ENCODE measurements around the gene TANC2.

DNA sequence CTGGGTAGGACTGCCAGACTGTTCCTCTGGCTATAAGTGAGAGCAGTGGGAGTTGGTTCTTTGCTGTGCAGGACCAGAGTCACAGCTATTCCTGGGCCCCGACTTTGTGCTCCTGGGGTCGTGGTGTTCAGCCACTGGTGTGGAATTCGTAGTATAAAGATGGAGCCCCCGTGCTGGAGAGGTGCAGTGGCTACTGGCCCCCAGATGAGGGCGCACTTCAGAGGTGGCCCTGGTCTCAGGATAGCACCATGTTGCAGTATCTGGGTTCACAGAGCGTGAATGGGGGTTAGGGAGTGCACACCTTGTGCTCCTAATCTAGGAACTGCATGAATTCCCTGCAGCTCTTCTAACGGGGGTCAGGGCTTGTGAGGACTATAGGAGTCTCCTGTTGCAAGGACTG is 21.1 kb downstream of the TANC2 start:
- TF ChIP-seq, protein P1, sequence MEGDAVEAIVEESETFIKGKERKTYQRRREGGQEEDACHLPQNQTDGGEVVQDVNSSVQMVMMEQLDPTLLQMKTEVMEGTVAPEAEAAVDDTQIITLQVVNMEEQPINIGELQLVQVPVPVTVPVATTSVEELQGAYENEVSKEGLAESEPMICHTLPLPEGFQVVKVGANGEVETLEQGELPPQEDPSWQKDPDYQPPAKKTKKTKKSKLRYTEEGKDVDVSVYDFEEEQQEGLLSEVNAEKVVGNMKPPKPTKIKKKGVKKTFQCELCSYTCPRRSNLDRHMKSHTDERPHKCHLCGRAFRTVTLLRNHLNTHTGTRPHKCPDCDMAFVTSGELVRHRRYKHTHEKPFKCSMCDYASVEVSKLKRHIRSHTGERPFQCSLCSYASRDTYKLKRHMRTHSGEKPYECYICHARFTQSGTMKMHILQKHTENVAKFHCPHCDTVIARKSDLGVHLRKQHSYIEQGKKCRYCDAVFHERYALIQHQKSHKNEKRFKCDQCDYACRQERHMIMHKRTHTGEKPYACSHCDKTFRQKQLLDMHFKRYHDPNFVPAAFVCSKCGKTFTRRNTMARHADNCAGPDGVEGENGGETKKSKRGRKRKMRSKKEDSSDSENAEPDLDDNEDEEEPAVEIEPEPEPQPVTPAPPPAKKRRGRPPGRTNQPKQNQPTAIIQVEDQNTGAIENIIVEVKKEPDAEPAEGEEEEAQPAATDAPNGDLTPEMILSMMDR (conservative IDR thresholded peaks at IDR 0.05; ENCODE audit: low read depth, low read length) = peak; percentile 67
- TF ChIP-seq EZH2 (IDR thresholded peaks at IDR 0.05; ENCODE audit: low read length, unreplicated experiment) = no peak
